ENCODE results near the gene CLSTN2.

CLSTN2 gene

GRCh38 chr3:139935016-139935865 lies at the start of gene CLSTN2:
CLSTN2 (plus strand) TSS chr3:139935185.
- DNase-seq: no peak

GRCh38 chr3:139887431-139887830 lies 47.6 kb upstream of the CLSTN2 start:
- no peak for DNase-seq

GRCh38 chr3:139888561-139889140 lies 46.3 kb upstream of the CLSTN2 start:
- DNase-seq: no peak

- no peak for DNase-seq
Observed at GRCh38 chr3:139893267-139893962, 41.6 kb upstream of the CLSTN2 start.

- no peak for DNase-seq
Observed at GRCh38 chr3:139893963-139894642, 40.9 kb upstream of the CLSTN2 start.

- no peak for DNase-seq
Observed at GRCh38 chr3:139894643-139894989, 40.4 kb upstream of the CLSTN2 start.

- no peak for DNase-seq
Observed at GRCh38 chr3:139897759-139898158, 37.2 kb upstream of the CLSTN2 start.

GRCh38 chr3:139906418-139906817 lies 28.6 kb upstream of the CLSTN2 start:
- DNase-seq: no peak

- DNase-seq: no peak
Observed at GRCh38 chr3:139909811-139910210, 25.2 kb upstream of the CLSTN2 start.

GRCh38 chr3:139916271-139916670 lies 18.7 kb upstream of the CLSTN2 start:
- DNase-seq: no peak

- DNase-seq: no peak
Observed at GRCh38 chr3:139917226-139917785, 17.7 kb upstream of the CLSTN2 start.

- DNase-seq: no peak
Observed at GRCh38 chr3:139928708-139929505, 6.1 kb upstream of the CLSTN2 start.

- no peak for DNase-seq
Observed at GRCh38 chr3:139930211-139930610, 4.8 kb upstream of the CLSTN2 start.

- no peak for DNase-seq
Observed at GRCh38 chr3:139933766-139934165, 1.2 kb upstream of the CLSTN2 start.

- DNase-seq: no peak
Observed at GRCh38 chr3:139934613-139935015, 371 bp upstream of the CLSTN2 start.

GRCh38 chr3:139935866-139936817 lies 1.2 kb downstream of the CLSTN2 start:
- no peak for DNase-seq

- DNase-seq: no peak
Observed at GRCh38 chr3:139937674-139938279, 2.8 kb downstream of the CLSTN2 start.

- no peak for DNase-seq
Observed at GRCh38 chr3:139939681-139940190, 4.8 kb downstream of the CLSTN2 start.

GRCh38 chr3:139940622-139941021 lies 5.6 kb downstream of the CLSTN2 start:
- DNase-seq: no peak

GRCh38 chr3:139941580-139941979 lies 6.6 kb downstream of the CLSTN2 start:
- no peak for DNase-seq
